HG03280 (cell line): ENCODE results near the gene DOHH.
"Not testable (repeated sequence)": the region's sequence is repeated elsewhere in the genome, so short reads cannot be mapped to it uniquely, and the experiment has no call there.

Source experiments
- ATAC-seq: cut with Tn5 transposase; IDR thresholded peaks from one replicate; pipeline ENCODE4 v1.9.1; 2021; ENCODE audit warnings: mild to moderate bottlenecking, moderate library complexity; ENCODE audit not compliant: unreplicated experiment

Gene DOHH

DNA sequence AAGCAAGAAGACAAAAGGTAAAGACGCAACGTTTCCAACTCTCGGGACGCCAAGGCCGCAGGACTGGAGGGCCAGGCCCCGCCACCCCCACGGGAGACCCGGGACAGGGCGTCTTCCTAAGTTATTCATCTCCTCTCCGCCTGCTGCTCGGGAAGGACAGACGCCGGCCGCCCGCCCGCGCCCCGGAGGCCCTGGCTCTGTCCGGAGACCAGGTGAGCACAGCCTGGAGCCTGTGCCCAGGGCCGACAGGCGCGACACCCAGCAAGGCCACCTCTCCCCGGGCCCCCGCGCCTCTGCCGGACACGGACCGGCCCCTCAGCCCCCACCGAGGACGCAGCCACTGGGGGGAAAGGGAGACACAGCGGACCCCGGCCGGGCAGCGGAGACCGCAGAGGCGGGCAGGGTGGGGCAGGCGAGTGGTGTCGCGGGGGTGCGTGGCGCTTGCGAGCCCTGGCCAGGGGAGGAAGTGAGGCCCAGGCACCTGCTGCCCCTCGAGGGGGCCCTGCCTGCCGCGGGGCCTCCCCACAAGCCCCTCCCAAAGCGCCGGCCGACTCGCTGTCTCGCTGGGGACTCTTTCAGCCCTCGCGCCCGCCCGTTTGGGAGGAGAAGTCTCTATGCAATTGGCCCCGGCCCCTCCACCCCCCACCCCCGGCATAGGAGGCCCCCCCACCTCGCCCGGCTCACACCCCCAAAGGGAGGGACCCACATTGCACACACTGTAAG, 37.3 kb downstream of the DOHH start:
- ATAC-seq: no peak

GRCh38 chr19:3459965-3460582, 40.4 kb downstream of the DOHH start:
- no peak for ATAC-seq

GRCh38 chr19:3459089-3459881, 41.2 kb downstream of the DOHH start:
- ATAC-seq: no peak

DNA sequence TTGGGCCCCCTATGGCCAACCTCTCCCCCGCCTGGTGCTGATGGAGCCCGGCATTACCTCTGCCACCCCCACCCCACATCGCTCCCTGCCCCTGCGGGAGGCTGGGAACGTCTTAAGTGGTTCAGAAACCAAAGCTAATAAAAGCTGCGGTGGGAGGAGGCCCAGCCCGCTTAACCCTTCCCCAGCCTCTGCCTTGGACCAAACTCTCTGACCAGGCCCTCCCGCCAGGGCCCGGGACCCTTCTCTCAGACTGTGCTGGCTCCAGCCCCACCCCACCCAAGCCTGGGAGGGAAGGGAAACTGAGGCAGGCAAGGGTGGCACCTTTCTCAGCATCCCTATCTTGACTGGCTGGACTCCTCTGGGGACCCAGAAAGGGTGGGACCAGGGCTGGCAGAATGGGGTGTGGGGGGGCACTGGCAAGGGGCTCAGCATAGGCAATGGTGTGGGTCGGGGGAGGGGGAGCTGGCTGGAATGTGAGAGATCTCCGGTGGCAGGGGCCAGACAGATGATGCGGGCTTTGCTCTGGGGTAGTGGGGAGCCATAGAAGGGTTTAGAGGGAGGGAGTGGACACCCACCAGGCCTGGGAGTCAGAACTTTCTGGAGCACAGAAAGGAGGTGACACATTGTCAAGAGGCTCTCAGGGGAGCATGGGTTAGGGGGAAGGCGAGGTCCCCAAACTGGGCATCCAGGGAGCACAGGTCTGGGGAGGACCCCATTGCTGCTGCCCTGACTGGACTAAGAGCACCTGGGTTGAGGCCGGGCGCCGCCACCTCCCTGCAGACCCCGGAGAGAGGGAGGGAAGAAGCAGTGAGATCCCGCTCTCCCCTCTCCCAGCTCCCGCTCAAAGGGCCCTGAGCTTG, 42.0 kb downstream of the DOHH start:
- ATAC-seq: no peak

DNA sequence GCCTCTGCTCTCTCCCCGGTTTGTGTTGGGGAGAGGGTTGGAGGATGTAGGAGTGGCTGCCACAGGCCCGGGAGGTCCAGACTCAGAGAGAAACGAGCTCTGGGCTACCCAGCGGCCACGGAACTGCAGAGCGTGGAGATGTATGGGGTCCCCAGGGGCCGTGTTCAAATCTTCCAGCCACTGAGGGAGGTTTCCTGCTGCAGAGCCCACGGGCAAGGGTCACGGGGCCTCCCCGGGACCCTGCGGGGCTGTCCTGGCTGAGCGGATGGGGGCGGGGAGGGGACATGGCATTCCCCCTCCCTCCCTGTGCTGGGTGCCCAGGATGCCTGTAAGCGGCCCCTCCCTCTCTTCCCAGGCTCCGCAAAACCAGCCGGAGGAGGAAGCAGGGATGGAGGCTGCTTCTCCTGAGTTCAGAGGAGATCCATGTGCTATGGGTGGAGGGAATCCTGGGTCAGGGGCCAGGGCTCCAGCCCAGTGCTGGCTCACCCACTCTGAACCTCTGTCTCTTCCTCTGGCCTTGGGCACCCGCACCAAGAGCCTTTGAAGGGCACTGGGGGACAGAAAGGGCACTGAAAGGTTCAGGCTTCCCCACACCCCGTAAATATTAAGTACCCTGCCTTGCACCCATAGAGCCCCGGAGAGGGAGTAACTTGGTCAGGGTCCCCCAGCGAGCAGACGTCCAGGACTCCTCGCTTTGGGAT, 42.8 kb downstream of the DOHH start:
- no peak for ATAC-seq

- no peak for ATAC-seq
These were observed 43.4 kb downstream of the DOHH start for GRCh38 chr19:3456925-3457527.

- no peak for ATAC-seq
These were observed 44.4 kb downstream of the DOHH start for GRCh38 chr19:3455960-3456601.

DNA sequence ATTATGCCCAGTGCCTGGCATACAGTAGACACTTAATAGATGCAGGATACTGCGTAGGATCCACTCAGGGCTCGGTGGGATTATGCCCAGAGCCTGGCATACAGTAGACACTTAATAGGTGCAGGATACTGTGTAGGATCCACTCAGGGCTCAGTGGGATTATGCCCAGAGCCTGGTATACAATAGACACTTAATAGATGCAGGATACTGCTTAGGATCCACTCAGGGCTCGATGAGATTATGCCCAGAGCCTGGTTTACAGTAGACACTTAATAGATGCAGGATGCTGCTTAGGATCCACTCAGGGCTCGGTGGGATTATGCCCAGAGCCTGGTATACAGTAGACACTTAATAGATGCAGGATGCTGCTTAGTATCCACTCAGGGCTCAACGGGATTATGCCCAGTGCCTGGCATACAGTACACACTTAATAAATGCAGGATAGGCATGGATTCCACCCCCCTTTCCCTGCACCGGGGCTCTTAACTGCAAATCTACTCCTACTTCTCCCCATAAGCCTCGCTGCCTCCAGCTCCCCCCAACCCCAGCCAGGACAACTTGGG, 45.0 kb downstream of the DOHH start:
- ATAC-seq: no peak

DNA sequence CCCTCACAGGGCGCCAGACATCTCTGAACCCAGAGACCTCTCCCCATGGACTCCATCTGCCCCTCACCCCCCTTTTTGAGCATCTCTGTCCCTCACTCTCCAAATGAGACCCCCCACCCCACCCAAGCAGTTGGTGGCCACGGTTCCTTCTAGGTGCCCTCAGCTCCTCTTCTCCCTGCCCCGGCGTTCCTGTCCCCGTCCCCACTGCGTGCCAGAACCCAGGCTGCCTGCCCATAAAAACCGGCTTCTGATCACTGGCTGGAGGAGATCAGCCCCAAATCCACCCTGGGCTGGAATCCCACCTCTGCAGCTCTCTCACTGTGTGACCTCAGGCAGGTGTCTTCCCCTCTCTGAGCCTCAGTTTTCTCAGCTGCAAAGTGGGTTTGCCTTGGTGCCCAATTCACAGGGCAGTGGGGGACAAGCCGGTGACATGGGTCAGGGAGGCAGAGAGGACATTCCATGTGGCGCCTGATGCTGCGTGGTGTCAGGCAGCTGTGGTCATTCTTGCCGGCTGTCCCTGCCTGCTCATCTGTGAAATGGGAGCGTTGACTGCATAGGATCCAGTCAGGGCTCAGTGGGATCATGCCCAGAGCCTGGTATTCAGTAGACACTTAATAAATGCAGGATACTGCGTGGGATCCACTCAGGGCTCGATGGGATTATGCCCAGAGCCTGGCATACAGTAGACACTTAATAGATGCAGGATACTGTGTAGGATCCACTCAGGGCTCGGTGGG, 45.6 kb downstream of the DOHH start:
- ATAC-seq: no peak

DNA sequence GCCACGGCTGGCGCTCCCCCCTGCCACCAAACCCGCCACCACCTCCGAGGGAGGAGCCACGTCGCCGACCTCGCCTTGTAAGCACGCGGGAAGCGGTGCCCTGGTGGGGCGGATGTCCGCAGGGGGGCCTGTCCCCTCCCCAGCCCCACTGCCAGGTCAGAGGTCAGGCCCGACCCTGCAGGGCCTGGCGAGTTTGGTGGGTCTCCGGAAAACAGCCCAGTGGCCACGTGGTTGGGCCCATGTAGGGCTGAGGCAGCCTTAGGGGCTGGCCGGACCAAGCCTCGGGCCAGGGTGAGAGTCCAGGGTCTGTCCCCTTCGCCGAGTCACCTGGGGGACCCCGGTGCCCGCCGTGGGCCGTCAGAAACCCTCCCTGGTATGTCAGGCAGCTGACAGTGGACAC, 46.6 kb downstream of the DOHH start:
- ATAC-seq: no peak

DNA sequence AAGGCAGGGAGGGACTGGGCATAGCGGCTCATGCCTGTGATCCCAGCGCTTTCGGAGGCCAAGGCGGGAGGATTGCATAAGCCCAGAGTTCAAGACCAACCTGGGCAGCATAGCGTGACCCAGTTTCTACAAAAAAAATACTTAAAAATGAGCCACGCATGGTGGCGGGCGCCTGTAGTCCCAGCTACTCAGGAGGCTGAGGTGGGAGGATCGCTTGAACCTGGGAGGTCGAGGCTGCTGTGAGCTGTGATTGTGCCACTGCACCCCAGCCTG, 47.6 kb downstream of the DOHH start:
- not testable (repeated sequence) for ATAC-seq

DNA sequence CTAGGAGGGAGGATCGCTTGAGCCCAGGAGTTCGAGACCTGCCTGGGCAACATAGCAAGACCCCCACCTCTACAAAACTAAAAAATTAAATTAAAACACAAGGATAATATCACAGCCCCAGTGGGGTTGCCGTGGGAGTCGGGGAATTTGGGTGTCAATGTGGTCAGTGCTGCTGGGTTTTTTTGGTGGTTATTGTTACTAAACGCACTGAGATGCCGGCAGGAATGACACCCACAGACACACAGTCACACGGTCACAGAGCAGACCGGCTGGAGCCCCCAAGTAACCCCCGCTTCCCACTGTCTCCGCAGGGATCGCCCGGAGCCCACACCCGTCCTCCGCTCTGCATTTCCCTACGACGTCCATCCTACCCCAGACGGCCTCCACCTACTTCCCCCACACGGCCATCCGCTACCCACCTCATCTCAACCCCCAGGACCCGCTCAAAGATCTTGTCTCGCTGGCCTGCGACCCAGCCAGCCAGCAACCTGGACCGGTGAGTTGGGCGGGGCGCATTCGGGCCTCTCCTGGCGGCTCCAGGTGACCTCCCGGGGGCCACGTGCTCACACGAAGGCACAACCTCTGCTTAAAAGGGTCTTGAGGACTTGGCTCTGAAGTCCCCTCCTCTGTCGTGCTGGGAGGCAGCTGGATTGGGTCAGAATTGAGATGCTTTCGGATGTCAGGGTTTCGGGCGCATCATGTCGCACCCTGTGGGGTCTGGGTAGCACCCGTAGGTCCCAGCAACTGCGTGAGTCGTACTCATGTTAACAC, 48.1 kb downstream of the DOHH start:
- ATAC-seq: no peak

GRCh38 chr19:3451451-3451866, 49.0 kb downstream of the DOHH start:
- no peak for ATAC-seq

- ATAC-seq: no peak
These were observed 49.6 kb downstream of the DOHH start for GRCh38 chr19:3450796-3451411.

- no peak for ATAC-seq
These were observed 51.7 kb downstream of the DOHH start for GRCh38 chr19:3448616-3449334.

GRCh38 chr19:3446657-3447056, 53.8 kb downstream of the DOHH start:
- ATAC-seq: not testable (repeated sequence)

DNA sequence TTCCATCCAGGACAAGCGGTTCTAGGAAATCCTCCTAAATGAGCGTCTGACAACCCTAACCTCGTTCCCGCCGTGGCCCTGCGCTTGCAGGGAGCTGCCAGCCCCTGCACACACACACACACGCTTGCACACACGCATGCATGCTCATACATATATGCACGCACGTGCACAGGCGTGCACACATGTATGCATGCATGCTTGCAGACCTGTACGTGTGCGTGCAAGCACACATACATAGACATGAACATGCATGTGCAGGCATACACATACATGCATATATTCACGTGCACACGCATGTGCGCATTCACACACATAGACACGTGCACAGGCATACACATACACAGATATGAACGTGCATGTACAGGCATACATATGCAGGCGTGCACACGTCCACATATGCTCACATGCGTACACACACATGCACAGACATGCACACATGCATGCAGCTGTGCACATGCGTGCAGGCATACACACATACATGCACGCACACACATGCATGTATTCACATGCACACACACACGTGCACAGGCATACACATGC, 55.7 kb downstream of the DOHH start:
- no peak for ATAC-seq
